Endothelial cell of umbilical vein (primary cell): ENCODE measurements around the gene PCGF3. TPM values are rescaled to one million over a fixed set of nuclear protein-coding genes. Genes with fewer than 3 reads are reported as not detected.
"Not testable (repeated sequence)": the region's sequence is repeated elsewhere in the genome, so short reads cannot be mapped to it uniquely, and the experiment has no call there.

Source experiments
- BruUV-seq: library from RNA; stranded (reverse); fragments of 400-500 nt; replicated peaks from 2 replicates; lab custom pipeline; 2021; lab: Mats Ljungman, UMichigan
- CTCF ChIA-PET: fragments of 300-600, 350-600 bp; sonication (Branson Sonifier 250); formaldehyde crosslinking; loops from one replicate; lab custom pipeline; 2021; ENCODE audit warnings: antibody characterized with exemption, inconsistent platforms; lab: Charles Lee
- POLR2A ChIA-PET: fragments of 300-600, 350-600 bp; sonication (Branson Sonifier 250); formaldehyde crosslinking; loops from one replicate; lab custom pipeline; 2021; ENCODE audit warnings: antibody characterized with exemption, inconsistent platforms; lab: Charles Lee
- DNase-seq: peaks from one replicate; pipeline ENCODE4 v3.0.0-alpha.2; 2011; ENCODE audit warnings: low read depth, low spot score
- FAIRE-seq: peaks from 2 replicates; lab custom pipeline; 2011; peaks lifted over from hg19 to GRCh38; lab: Jason Lieb, UNC
- H2AFZ ChIP-seq: 2 replicates; pipeline ENCODE4 v1.6.0; 2012; ENCODE audit warnings: low read depth, low read length, control low read depth, inconsistent platforms
- H3K27ac ChIP-seq: 2 replicates; pipeline ENCODE4 v1.5.1; 2011; ENCODE audit warnings: low read depth, mild to moderate bottlenecking, control low read depth, low read length, moderate library complexity; ENCODE audit not compliant: insufficient read depth
- H3K27me3 ChIP-seq, 2 experiments: 2 replicates each; pipeline versions ENCODE4 v1.6.0 to v1.6.1; 2011; ENCODE audit warnings: low read length in 2 of 2, mixed read lengths in 1 of 2; ENCODE audit not compliant: control insufficient read depth in 2 of 2, insufficient read depth in 2 of 2
- H3K36me3 ChIP-seq, 2 experiments: 2 replicates in 1 of 2; 3 replicates in 1 of 2; pipeline ENCODE4 v1.5.1; 2011; ENCODE audit warnings: low read length in 2 of 2, mild to moderate bottlenecking in 1 of 2, moderate library complexity in 1 of 2; ENCODE audit not compliant: control insufficient read depth in 2 of 2, insufficient read depth in 2 of 2; ENCODE audit errors: extremely low read depth in 1 of 2
- H3K4me1 ChIP-seq: 3 replicates; pipeline ENCODE4 v1.5.1; 2011; ENCODE audit warnings: mild to moderate bottlenecking, low read length; ENCODE audit not compliant: control insufficient read depth, insufficient read depth; ENCODE audit errors: extremely low read depth
- H3K4me2 ChIP-seq: 2 replicates; pipeline ENCODE4 v1.6.1; 2011; ENCODE audit warnings: low read length, control low read depth, mixed read lengths; ENCODE audit not compliant: insufficient read depth
- H3K4me3 ChIP-seq, 3 experiments: fragments of 200-600 bp in 1 of 3; sonication (generic), shearing (Covaris generic) in 1 of 3; replicated peaks in 1 of 3; 2 replicates each; pipeline ENCODE4 v1.5.1; 2011 to 2016; ENCODE audit warnings: control low read depth in 3 of 3, low read length in 3 of 3, mild to moderate bottlenecking in 2 of 3, inconsistent platforms in 1 of 3, low read depth in 1 of 3, moderate library complexity in 1 of 3; ENCODE audit not compliant: insufficient read depth in 1 of 3
- H3K79me2 ChIP-seq: 2 replicates; pipeline ENCODE4 v1.6.0; 2012; ENCODE audit warnings: low read length, inconsistent platforms; ENCODE audit not compliant: control insufficient read depth, insufficient read depth
- H3K9ac ChIP-seq: replicated peaks from 2 replicates; pipeline ENCODE3; 2011; ENCODE audit warnings: low read length, control low read depth; ENCODE audit not compliant: insufficient read depth; ENCODE audit errors: extremely low read depth
- H3K9me1 ChIP-seq: replicated peaks from 3 replicates; pipeline ENCODE4 v1.6.0; 2011; ENCODE audit warnings: mild to moderate bottlenecking, low read length; ENCODE audit not compliant: control insufficient read depth, insufficient read depth; ENCODE audit errors: extremely low read depth
- H3K9me3 ChIP-seq: replicated peaks from 2 replicates; pipeline ENCODE4 v1.5.1; 2012; ENCODE audit warnings: low read length, inconsistent platforms; ENCODE audit not compliant: control insufficient read depth, insufficient read depth
- H4K20me1 ChIP-seq: replicated peaks from 2 replicates; pipeline ENCODE3; 2011; ENCODE audit warnings: mild to moderate bottlenecking, low read length; ENCODE audit not compliant: control insufficient read depth, insufficient read depth; ENCODE audit errors: extremely low read depth
- CTCF ChIP-seq, 2 donors: IDR thresholded peaks; 1 replicate in 1 of 2; 2 replicates in 1 of 2; pipeline ENCODE4 v1.5.1; 2011; ENCODE audit warnings: low read length in 2 of 2, mild to moderate bottlenecking in 2 of 2, moderate library complexity in 2 of 2, control low read depth in 1 of 2, inconsistent platforms in 1 of 2, low read depth in 1 of 2; ENCODE audit not compliant: insufficient read depth in 1 of 2; ENCODE audit errors: extremely low read depth in 1 of 2
- EZH2 ChIP-seq: IDR thresholded peaks from 2 replicates; pipeline ENCODE4 v1.6.1; 2012; ENCODE audit warnings: borderline replicate concordance, low read depth, mild to moderate bottlenecking, moderate library complexity, low read length, inconsistent platforms; ENCODE audit not compliant: severe bottlenecking
- JUN ChIP-seq: IDR thresholded peaks from 2 replicates; pipeline ENCODE4 v1.6.1; 2011; ENCODE audit warnings: borderline replicate concordance, low read depth; ENCODE audit not compliant: insufficient read length, insufficient read depth
- MAX ChIP-seq: IDR thresholded peaks from 2 replicates; pipeline ENCODE4 v1.6.1; 2011; ENCODE audit not compliant: insufficient read depth, insufficient read length
- MYC ChIP-seq: IDR thresholded peaks from one replicate; pipeline ENCODE4 v1.6.1; 2011; ENCODE audit warnings: mild to moderate bottlenecking, low read depth, low read length
- dilution Hi-C: fragments of 300-500 bp; cut with MboI; formaldehyde crosslinking; loops from one replicate; pipeline ENCODE4 v1.15.0; 2019; ENCODE audit warnings: low sequenced_read_pairs; ENCODE audit not compliant: extremely low pct_ligation_motif_present
- intact Hi-C: fragments of 100-400 bp; cut with micrococcal nuclease; formaldehyde crosslinking; loops from one replicate; pipeline ENCODE4 v1.10.0; 2022
- polyA plus RNA-seq, 4 experiments: library from polyadenylated mRNA; depleted of rRNA in 3 of 4; stranded (reverse) in 3 of 4; unstranded in 1 of 4; fragments of >200 nt; gene quantifications; 2 replicates each; pipeline versions ENCODE4 v1.2.1 to v1.2.3, GENCODE V29; 2011 to 2012; ENCODE audit warnings: missing spikeins in 1 of 4
- total RNA-seq: library from RNA; stranded (reverse); gene quantifications from 2 replicates; pipeline ENCODE4 v1.2.3, GENCODE V29; 2021

The PCGF3 gene
- total and polyA plus RNA-seq, 2 donors (not counting 3 experiments of a cell fraction or from before 2014, with no cell fraction given) = 70.2 to 91.8 TPM

GRCh38 chr4:735583-735982 lies 30.0 kb downstream of the PCGF3 start:
- Histone ChIP-seq H2AFZ (no peak overlapping the region), H3K9me3 (no peaks in the 10 kb centered on the region), H3K4me3 (no peak overlapping the region), H3K4me2 (no peak overlapping the region), H3K4me1 (no peaks in the 10 kb centered on the region), H3K27ac (no peak overlapping the region), H4K20me1 (no peaks in the 10 kb centered on the region), H3K9ac (no peak overlapping the region), H3K9me1 (no peaks in the 10 kb centered on the region), H3K79me2 (no peaks in the 10 kb centered on the region), H3K36me3 (peaks cover 16 to 53% of the 10 kb centered on the region in 2 experiments), H3K27me3 (no peaks in the 10 kb centered on the region)
- no TSS peak for BruUV-seq
- intact Hi-C loops (no loop called here), dilution Hi-C loops (no loop called here)
- ChIA-PET CTCF (no interaction called here), POLR2A (no interaction called here)
- TF ChIP-seq MAX = no peak
- TF ChIP-seq EZH2 = no peak
- TF ChIP-seq MYC = no peak
- no peak for TF ChIP-seq JUN
- TF ChIP-seq CTCF (IDR thresholded peaks at IDR 0.05; ENCODE audit: extremely low read depth in 1 of 2, insufficient read depth in 1 of 2, low read depth in 1 of 2, low read length in 2 of 2) = no peak
- FAIRE-seq (no peak), DNase-seq (no peak)

- FAIRE-seq, dilution Hi-C loops, BruUV-seq: not testable (repeated sequence)
Measured at GRCh38 chr4:736561-736960, 30.9 kb downstream of the PCGF3 start.

More at GRCh38 chr4:736561-736960, 30.9 kb downstream of the PCGF3 start:
- H4K20me1 ChIP-seq, H3K4me2 ChIP-seq, H3K9me3 ChIP-seq, H3K4me3 ChIP-seq, H3K9ac ChIP-seq, POLR2A ChIA-PET, DNase-seq, H3K79me2 ChIP-seq, H3K4me1 ChIP-seq, H3K27me3 ChIP-seq, H3K27ac ChIP-seq, H3K9me1 ChIP-seq, H2AFZ ChIP-seq, CTCF ChIA-PET, intact Hi-C loops: not testable (repeated sequence)
- peaks cover 20 to 54% of the 10 kb centered on the region in 2 experiments for H3K36me3 ChIP-seq
